Panc1 (cell line): ENCODE results near the gene ACBD3. TPM values are rescaled to one million over a fixed set of nuclear protein-coding genes. Genes with fewer than 3 reads are reported as not detected.

Source experiments
- ATAC-seq: fragments of 200-7000 bp; cut with Tn5 transposase; 2 replicates; pipeline ENCODE4 v1.9.1; 2020; ENCODE audit warnings: mild to moderate bottlenecking, moderate library complexity
- BruUV-seq: library from RNA; stranded (reverse); fragments of 400-500 nt; replicated peaks from 2 replicates; lab custom pipeline; 2021; lab: Mats Ljungman, UMichigan
- CTCF ChIA-PET: fragments of 300-600 bp; sonication (Branson Sonifier 250); formaldehyde crosslinking; loops from one replicate; lab custom pipeline; 2022; ENCODE audit warnings: antibody characterized with exemption; lab: Charles Lee
- POLR2A ChIA-PET: fragments of 300-600 bp; sonication (Branson Sonifier 250); formaldehyde crosslinking; loops from one replicate; lab custom pipeline; 2022; ENCODE audit warnings: antibody characterized with exemption; lab: Charles Lee
- DNase-seq: peaks from one replicate; pipeline ENCODE4 v3.0.0-alpha.2; 2010; ENCODE audit warnings: low read depth, low spot score
- H3K27ac ChIP-seq: 2 replicates; pipeline ENCODE4 v1.5.1; 2011; ENCODE audit warnings: mild to moderate bottlenecking, low read length, inconsistent platforms
- H3K27me3 ChIP-seq: fragments of 200-500 bp; sonication (Bioruptor generic); 2 replicates; pipeline ENCODE4 v1.6.0; 2014; ENCODE audit warnings: low read length, inconsistent platforms; ENCODE audit not compliant: control insufficient read depth, insufficient read depth
- H3K36me3 ChIP-seq: fragments of 200-500 bp; sonication (Bioruptor generic); 2 replicates; pipeline ENCODE4 v1.5.1; 2014; ENCODE audit warnings: inconsistent platforms, mild to moderate bottlenecking, low read length, moderate library complexity; ENCODE audit not compliant: control insufficient read depth, insufficient read depth
- H3K4me1 ChIP-seq: 2 replicates; pipeline ENCODE4 v1.5.1; 2011; ENCODE audit warnings: inconsistent platforms, mild to moderate bottlenecking, low read length, moderate library complexity; ENCODE audit not compliant: control insufficient read depth, insufficient read depth
- H3K4me3 ChIP-seq, 2 experiments: 2 replicates each; pipeline ENCODE4 v1.5.1; 2011 to 2012; ENCODE audit warnings: low read depth in 2 of 2, low read length in 2 of 2, mild to moderate bottlenecking in 2 of 2, inconsistent platforms in 1 of 2, moderate library complexity in 1 of 2
- H3K9me3 ChIP-seq: fragments of 200-500 bp; sonication (Bioruptor generic); 2 replicates; pipeline ENCODE4 v1.5.1; 2014; ENCODE audit warnings: low read depth, mild to moderate bottlenecking, inconsistent platforms, low read length, moderate library complexity; ENCODE audit not compliant: control insufficient read depth, insufficient read depth
- CTCF ChIP-seq: fragments of 450-650 bp; IDR thresholded peaks from 2 replicates; pipeline ENCODE4 v1.5.1; 2017; ENCODE audit warnings: mild to moderate bottlenecking
- POLR2AphosphoS5 ChIP-seq: IDR thresholded peaks from 2 replicates; pipeline ENCODE4 v1.6.1; 2012; ENCODE audit warnings: mild to moderate bottlenecking, low read depth, low read length, moderate library complexity
- REST ChIP-seq, 2 experiments: IDR thresholded peaks; 2 replicates each; pipeline ENCODE4 v1.6.1; 2011 to 2012; ENCODE audit warnings: low read depth in 2 of 2, control low read depth in 1 of 2, low read length in 1 of 2, mild to moderate bottlenecking in 1 of 2, moderate library complexity in 1 of 2; ENCODE audit not compliant: insufficient read depth in 1 of 2
- SIN3A ChIP-seq: IDR thresholded peaks from 2 replicates; pipeline ENCODE4 v1.6.1; 2012; ENCODE audit warnings: low read depth, mild to moderate bottlenecking, low read length, moderate library complexity, borderline replicate concordance; ENCODE audit not compliant: insufficient read depth
- TCF7L2 ChIP-seq: IDR thresholded peaks from 2 replicates; pipeline ENCODE4 v1.6.1; 2011; ENCODE audit warnings: mild to moderate bottlenecking, low read depth, low read length, inconsistent platforms
- in situ Hi-C: cut with HindIII; loops from 2 replicates; pipeline ENCODE4 v1.10.0; 2016; ENCODE audit warnings: low sequenced_read_pairs, low pct_unique_long_range_greater_than_20kb
- intact Hi-C: fragments of 100-400 bp; cut with micrococcal nuclease; formaldehyde crosslinking; loops from one replicate; pipeline ENCODE4 v1.10.0; 2022; ENCODE audit not compliant: unreplicated experiment
- total RNA-seq: library from RNA; stranded (reverse); gene quantifications from one replicate; pipeline ENCODE4 v1.2.1, GENCODE V29; 2021; ENCODE audit not compliant: unreplicated experiment

The ACBD3 gene
- total RNA-seq, 1 experiment from 2014 or later: 31.2 TPM

- in situ Hi-C loops: no loop called here
- CTCF ChIA-PET: interaction anchor here (0.5 to 1.0 kb wide), 5 partner anchors 10 to 73 kb away, joined by 3 to 5 read pairs (median 3); no protein-coding TSS in a partner anchor
- Histone ChIP-seq H3K9me3 (no peaks in the 10 kb centered on the region), H3K27ac (no peak overlapping the region), H3K36me3 (no peaks in the 10 kb centered on the region), H3K4me1 (peaks cover 22% of the 10 kb centered on the region), H3K4me3 (no peak overlapping the region), H3K27me3 (no peaks in the 10 kb centered on the region)
- intact Hi-C loops: loop anchor here (2.0 to 10.0 kb wide), 3 partner anchors 57 to 211 kb away; no protein-coding TSS in a partner anchor
- TF ChIP-seq POLR2AphosphoS5: no peak
- TF ChIP-seq SIN3A: no peak
- TF ChIP-seq TCF7L2: no peak
- no peak for TF ChIP-seq CTCF
- no peak for TF ChIP-seq REST (IDR thresholded peaks at IDR 0.05; ENCODE audit: insufficient read depth in 1 of 2, low read depth in 2 of 2, low read length in 1 of 2)
- BruUV-seq: no TSS peak
- no peak for ATAC-seq
- POLR2A ChIA-PET: no interaction called here
- no peak for DNase-seq
These were observed 62.7 kb downstream of the ACBD3 start for GRCh38 chr1:226123591-226124471.

GRCh38 chr1:226123212-226123560 is 63.4 kb downstream of the ACBD3 start:
- intact Hi-C loops: loop anchor here (5.0 to 10.0 kb wide), 2 partner anchors 56 to 212 kb away; no protein-coding TSS in a partner anchor
- BruUV-seq: no TSS peak
- TF ChIP-seq POLR2AphosphoS5: no peak
- TF ChIP-seq TCF7L2: no peak
- TF ChIP-seq CTCF: no peak
- no peak for TF ChIP-seq REST (IDR thresholded peaks at IDR 0.05; ENCODE audit: insufficient read depth in 1 of 2, low read depth in 2 of 2, low read length in 1 of 2)
- TF ChIP-seq SIN3A: no peak
- in situ Hi-C loops: no loop called here
- ChIA-PET POLR2A (no interaction called here), CTCF (interaction anchor here (0.7 kb wide), 2 partner anchors 14 to 71 kb away, joined by 3 read pairs; no protein-coding TSS in a partner anchor)
- Histone ChIP-seq H3K4me3 (no peak overlapping the region), H3K27ac (no peak overlapping the region), H3K27me3 (no peaks in the 10 kb centered on the region), H3K4me1 (peaks cover 22% of the 10 kb centered on the region), H3K36me3 (no peaks in the 10 kb centered on the region), H3K9me3 (no peaks in the 10 kb centered on the region)
- ATAC-seq: no peak
- DNase-seq: no peak
